Brain microvascular endothelial cell (primary cell): ENCODE data around the gene NEXMIF.

Experiments used
- DNase-seq: peaks from one replicate; pipeline ENCODE4 v3.0.0-alpha.2; 2020
- H3K27ac ChIP-seq: fragments of 250-450 bp; sonication (Bioruptor Pico); 2 replicates; pipeline ENCODE4 v1.5.1; 2020; ENCODE audit warnings: mild to moderate bottlenecking, moderate library complexity
- H3K27me3 ChIP-seq: fragments of 250-450 bp; sonication (Bioruptor Pico); replicated peaks from 2 replicates; pipeline ENCODE4 v1.5.1; 2020; ENCODE audit warnings: mild to moderate bottlenecking
- H3K36me3 ChIP-seq: fragments of 250-450 bp; sonication (Bioruptor Pico); replicated peaks from 2 replicates; pipeline ENCODE4 v1.5.1; 2020; ENCODE audit warnings: mild to moderate bottlenecking
- H3K4me3 ChIP-seq: 2 replicates; pipeline ENCODE4 v1.5.1; 2011; ENCODE audit warnings: low read depth, mild to moderate bottlenecking, control low read depth, low read length, moderate library complexity
- in situ Hi-C: cut with HindIII; loops from 2 replicates; pipeline ENCODE4 v1.10.0; 2017; ENCODE audit warnings: low sequenced_read_pairs, low pct_ligation_motif_present
- TF ChIP-seq, protein P1 (sequence below): IDR thresholded peaks from 2 replicates; pipeline ENCODE4 v1.5.1; 2011; ENCODE audit warnings: low read depth, mild to moderate bottlenecking, moderate library complexity, low read length, control low read depth, inconsistent platforms; ENCODE audit errors: missing control alignments

NEXMIF gene

DNA sequence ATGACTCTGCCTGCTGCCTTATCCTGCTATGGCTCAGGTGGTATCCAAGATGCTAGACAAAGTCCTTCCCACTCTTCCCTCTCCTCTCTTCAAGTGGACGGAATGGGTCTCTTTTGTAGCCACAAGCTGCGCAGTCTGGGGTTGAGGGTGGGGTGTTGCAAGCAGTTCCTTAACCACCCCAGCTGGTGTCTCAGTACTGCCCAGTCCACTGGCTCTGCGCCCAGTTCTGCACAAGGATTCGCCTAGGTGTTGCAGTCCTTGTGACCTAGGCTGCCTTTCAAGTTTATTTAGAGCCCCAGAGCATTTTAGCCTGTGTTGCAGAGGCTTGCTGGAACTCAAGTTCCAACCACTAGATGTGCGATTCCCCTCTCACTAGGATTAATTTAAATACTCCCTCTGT, 120.7 kb downstream of the NEXMIF start:
- DNase-seq = no peak
- in situ Hi-C loops = no loop called here
- TF ChIP-seq, protein P1, sequence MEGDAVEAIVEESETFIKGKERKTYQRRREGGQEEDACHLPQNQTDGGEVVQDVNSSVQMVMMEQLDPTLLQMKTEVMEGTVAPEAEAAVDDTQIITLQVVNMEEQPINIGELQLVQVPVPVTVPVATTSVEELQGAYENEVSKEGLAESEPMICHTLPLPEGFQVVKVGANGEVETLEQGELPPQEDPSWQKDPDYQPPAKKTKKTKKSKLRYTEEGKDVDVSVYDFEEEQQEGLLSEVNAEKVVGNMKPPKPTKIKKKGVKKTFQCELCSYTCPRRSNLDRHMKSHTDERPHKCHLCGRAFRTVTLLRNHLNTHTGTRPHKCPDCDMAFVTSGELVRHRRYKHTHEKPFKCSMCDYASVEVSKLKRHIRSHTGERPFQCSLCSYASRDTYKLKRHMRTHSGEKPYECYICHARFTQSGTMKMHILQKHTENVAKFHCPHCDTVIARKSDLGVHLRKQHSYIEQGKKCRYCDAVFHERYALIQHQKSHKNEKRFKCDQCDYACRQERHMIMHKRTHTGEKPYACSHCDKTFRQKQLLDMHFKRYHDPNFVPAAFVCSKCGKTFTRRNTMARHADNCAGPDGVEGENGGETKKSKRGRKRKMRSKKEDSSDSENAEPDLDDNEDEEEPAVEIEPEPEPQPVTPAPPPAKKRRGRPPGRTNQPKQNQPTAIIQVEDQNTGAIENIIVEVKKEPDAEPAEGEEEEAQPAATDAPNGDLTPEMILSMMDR = no peak

DNA sequence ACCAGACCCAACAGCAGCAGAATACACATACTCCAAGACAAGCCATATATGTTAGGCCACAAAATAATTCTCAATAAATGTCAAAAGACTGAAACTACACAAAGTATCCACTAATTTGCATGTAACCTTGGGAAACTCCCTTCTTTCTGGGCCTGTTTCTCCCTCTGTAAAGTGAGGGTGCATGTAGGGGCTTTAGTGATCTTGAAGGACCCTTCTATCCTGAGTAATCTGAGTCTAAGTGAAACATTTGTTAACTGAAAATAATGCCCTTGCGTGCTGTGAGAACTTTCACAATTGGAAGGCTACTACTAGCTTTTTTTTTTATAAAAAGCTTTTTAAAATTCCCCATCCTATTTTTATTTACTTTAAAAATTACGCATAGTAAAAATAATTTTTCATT, 125.2 kb downstream of the NEXMIF start:
- no peak for DNase-seq
- in situ Hi-C loops = no loop called here
- TF ChIP-seq, protein P1 = no peak
- Histone ChIP-seq H3K4me3 (no peak overlapping the region), H3K27ac (no peak overlapping the region), H3K36me3 (no peaks in the 10 kb centered on the region), H3K27me3 (no peaks in the 10 kb centered on the region)

More for the DNA sequence above, 120.7 kb downstream of the NEXMIF start:
- Histone ChIP-seq H3K4me3 (no peak overlapping the region), H3K27ac (no peak overlapping the region), H3K27me3 (no peaks in the 10 kb centered on the region), H3K36me3 (no peaks in the 10 kb centered on the region)

DNA sequence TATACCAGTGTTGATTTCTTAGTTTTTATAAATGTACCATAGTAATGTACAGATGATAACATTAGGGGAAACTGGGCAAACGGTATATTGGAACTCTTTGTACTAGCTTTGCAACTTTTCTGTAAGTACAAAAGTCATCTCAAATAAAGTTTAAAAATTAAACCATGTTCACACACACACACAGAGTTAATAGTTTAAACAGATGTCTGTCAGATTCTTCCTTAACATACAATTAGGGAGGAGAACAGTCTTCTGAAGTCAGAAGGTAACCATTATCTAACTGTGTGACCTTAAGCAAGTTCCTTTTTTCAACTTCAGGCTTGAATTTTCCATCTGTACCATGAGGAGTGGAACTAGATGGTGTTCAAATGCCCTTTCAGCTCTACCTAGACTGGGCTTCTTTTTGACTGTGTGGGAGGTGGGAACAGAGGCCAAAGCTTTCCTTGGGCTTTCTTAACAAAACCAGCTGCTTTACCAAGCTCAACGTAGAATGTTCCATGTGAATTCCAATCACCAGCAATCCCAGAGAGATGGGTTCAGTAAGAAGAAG, 127.8 kb downstream of the NEXMIF start:
- Histone ChIP-seq H3K4me3 (no peak overlapping the region), H3K36me3 (no peaks in the 10 kb centered on the region), H3K27me3 (no peaks in the 10 kb centered on the region), H3K27ac (no peak overlapping the region)
- TF ChIP-seq, protein P1 = no peak
- DNase-seq = no peak
- in situ Hi-C loops = no loop called here

DNA sequence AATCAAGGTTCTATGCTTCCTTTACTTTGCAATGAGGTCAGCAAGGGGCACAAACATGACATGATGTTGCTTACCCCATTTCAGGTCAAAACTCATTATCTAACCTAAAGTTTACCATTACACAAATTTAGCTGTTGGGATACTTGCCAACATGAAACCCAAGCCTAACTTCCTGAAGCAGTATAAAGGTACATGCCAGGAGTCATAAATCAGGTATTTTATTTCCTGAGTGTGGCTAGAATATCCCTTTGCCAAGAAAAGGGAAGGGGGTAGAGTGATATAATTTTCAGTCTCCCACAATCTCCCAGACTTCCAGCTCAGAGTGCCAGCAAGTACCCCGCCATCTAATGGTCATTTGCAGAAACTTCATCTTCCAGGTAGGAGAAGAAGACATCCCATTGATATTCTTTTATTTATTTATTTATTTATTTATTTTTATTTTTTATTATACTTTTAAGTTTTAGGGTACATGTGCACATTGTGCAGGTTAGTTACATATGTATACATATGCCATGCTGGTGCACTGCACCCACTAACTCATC, 136.6 kb downstream of the NEXMIF start:
- H3K27ac ChIP-seq = no peak overlapping the region
- H3K4me3 ChIP-seq = no peak overlapping the region
- no peaks in the 10 kb centered on the region for H3K36me3 ChIP-seq
- no peaks in the 10 kb centered on the region for H3K27me3 ChIP-seq
- in situ Hi-C loops = no loop called here
- TF ChIP-seq, protein P1 = no peak
- no peak for DNase-seq

DNA sequence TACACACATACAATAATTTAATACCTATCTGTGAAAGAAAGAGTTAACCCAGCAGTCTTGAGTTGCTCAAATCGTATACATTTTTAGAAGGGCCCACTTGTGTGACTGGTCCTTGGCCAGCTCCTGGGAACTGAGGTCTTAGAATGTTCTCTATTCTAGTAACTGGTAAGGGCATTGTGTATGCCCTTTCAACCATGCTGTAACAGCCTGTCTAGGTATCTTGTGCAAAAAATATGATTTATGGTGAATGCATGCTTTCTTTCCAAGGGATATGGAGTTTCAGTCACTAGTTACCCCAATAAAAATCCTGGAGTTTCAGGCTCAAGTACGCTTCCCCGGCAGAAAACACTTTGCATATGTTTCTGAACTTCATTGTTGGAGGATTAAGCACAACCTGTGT, 140.6 kb downstream of the NEXMIF start:
- in situ Hi-C loops = no loop called here
- no peak for DNase-seq
- no peaks in the 10 kb centered on the region for H3K27me3 ChIP-seq
- no peak overlapping the region for H3K27ac ChIP-seq
- TF ChIP-seq, protein P1 = no peak
- no peak overlapping the region for H3K4me3 ChIP-seq
- no peaks in the 10 kb centered on the region for H3K36me3 ChIP-seq

DNA sequence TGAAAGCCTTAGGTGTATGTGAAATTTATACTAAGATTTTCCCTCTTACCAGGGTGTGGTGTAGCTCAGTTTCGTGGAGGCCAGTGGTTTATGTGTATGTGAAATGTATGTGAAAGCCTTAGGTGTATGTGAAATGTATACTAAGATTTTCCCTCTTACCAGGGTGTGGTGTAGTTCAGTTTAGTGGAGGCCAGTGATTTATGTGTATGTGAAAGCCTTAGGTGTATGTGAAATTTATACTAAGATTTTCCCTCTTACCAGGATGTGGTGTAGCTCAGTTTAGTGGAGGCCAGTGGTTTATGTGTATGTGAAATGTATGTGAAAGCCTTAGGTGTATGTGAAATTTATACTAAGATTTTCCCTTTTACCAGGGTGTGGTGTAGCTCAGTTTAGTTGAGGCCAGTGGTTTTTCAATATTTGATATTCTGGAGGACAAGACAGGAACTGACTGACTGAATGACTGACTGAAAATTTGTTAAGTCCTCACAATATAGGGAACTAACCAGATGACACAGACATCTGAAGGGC, 143.7 kb downstream of the NEXMIF start:
- no peaks in the 10 kb centered on the region for H3K36me3 ChIP-seq
- TF ChIP-seq, protein P1 = no peak
- DNase-seq = no peak
- in situ Hi-C loops = no loop called here
- H3K27me3 ChIP-seq = no peaks in the 10 kb centered on the region
- H3K27ac ChIP-seq = no peak overlapping the region
- H3K4me3 ChIP-seq = no peak overlapping the region
